WI38 (cell line): ENCODE measurements around the gene PYGM.

Source experiments
- H3K4me3 ChIP-seq: 2 replicates; pipeline ENCODE4 v1.5.1; 2011; ENCODE audit warnings: low read depth, mild to moderate bottlenecking, control low read depth, low read length
- TF ChIP-seq, protein P1 (sequence below): IDR thresholded peaks from 2 replicates; pipeline ENCODE4 v1.5.1; 2012; ENCODE audit warnings: low read depth, mild to moderate bottlenecking, control low read depth, low read length

The PYGM gene

GRCh38 chr11:64720640-64721358, 39.0 kb downstream of the PYGM start:
- no peak overlapping the region for H3K4me3 ChIP-seq
- TF ChIP-seq, protein P1, sequence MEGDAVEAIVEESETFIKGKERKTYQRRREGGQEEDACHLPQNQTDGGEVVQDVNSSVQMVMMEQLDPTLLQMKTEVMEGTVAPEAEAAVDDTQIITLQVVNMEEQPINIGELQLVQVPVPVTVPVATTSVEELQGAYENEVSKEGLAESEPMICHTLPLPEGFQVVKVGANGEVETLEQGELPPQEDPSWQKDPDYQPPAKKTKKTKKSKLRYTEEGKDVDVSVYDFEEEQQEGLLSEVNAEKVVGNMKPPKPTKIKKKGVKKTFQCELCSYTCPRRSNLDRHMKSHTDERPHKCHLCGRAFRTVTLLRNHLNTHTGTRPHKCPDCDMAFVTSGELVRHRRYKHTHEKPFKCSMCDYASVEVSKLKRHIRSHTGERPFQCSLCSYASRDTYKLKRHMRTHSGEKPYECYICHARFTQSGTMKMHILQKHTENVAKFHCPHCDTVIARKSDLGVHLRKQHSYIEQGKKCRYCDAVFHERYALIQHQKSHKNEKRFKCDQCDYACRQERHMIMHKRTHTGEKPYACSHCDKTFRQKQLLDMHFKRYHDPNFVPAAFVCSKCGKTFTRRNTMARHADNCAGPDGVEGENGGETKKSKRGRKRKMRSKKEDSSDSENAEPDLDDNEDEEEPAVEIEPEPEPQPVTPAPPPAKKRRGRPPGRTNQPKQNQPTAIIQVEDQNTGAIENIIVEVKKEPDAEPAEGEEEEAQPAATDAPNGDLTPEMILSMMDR = no peak

GRCh38 chr11:64720167-64720566, 39.6 kb downstream of the PYGM start:
- H3K4me3 ChIP-seq = no peak overlapping the region
- TF ChIP-seq, protein P1 = no peak

DNA sequence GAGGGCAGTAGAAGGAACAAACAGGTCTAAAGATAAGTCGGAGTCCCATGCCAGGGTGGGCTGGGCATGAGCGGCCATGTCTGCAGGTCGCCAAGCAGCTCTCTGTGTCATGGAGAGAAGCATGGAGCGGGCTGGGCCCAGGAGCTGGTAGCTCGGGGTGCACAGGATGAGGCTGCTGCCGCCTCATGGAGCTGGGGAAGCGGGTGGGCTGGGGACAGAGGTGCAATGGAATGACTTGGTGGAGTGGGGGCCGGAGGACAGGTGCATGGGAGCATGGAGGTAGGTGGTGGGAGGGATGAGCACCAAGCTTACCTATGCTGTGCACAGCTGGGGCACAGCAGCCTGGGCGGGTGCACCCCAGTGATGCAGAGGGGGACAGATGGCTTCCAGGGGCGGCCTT, 40.4 kb downstream of the PYGM start:
- TF ChIP-seq, protein P1 = no peak
- no peak overlapping the region for H3K4me3 ChIP-seq

DNA sequence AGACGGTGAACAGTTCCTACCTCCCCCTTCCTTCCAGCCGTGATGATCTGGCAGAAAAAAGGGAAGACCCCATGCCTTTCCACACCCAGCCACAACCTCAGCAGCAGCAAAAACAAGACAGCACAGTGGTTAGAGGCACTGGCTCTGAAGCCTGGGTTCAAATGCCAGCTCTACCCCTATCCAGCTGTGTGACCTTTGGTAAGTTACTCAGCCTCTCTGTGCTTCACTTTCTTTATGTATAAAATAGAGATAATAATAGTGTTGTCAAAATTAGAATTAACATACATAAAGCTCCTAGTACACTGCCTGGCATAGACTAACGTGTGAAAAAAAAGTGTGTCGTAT, 41.0 kb downstream of the PYGM start:
- H3K4me3 ChIP-seq = no peak overlapping the region
- TF ChIP-seq, protein P1 = no peak

GRCh38 chr11:64718084-64718779, 41.5 kb downstream of the PYGM start:
- TF ChIP-seq, protein P1 = no peak
- no peak overlapping the region for H3K4me3 ChIP-seq

DNA sequence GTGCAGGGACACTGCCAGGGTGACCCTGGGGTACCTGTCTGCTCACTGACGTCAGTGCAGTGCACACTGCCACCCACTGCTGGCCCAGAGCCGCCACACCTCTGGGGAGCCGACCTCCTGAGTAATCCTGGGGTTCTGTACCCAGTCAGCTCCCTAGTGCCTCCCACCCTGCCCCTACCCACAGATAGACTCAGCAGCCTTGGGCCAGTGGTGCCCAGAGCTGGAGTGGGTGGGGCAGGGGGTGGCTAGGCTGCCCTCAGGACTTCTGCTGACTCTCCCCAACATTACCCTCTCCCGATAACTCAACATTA, 42.6 kb downstream of the PYGM start:
- no peak overlapping the region for H3K4me3 ChIP-seq
- TF ChIP-seq, protein P1 = no peak

DNA sequence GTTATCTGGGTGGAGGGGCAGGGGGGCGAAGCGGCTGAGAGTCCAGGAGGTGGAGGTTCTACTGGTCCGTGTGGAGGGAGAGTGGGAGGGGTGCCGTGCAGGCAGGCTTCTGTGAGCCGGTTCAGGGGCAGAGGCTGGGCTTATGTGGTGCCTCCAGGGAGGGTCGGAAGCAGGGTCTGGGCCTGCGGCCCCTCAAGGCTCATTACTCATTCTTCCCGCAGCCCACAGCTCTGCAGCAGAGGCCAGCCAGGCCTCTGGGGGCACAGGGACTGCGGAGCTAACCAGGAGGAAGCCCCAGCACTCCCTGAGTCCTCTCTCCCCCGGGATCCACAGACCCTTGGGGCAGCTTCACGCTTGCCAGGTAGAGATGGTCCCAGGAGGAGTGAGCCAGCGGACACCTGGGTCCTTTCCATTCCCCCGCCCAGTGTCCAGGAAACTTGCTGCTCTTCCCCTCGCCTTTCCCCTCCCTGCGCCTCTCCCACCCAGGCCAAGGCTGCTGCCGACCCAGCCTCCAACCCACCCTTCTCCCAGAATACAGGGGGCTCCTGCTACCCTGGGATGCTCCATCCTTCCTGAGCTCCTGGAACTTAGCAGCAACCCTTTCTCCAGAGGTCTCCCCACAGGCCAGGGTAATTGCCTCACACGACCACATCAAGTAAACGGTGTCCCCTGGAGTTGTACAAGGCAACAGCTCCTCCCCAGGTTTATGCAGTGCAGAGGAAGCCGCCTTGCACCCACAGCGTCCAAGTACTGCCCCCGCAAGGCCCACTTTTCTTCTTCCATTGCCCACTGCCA, 43.1 kb downstream of the PYGM start:
- H3K4me3 ChIP-seq = no peak overlapping the region
- TF ChIP-seq, protein P1 = no peak
